ENCODE measurements around the gene AQP12B. TPM values are rescaled to one million over a fixed set of nuclear protein-coding genes. Genes with fewer than 3 reads are reported as not detected.

The AQP12B gene
- polyA plus RNA-seq, 1 of the 3 experiments (the other 2 are of a cell fraction) = not detected

GRCh38 chr2:240642061-240642805, 40.5 kb downstream of the AQP12B start (continued):
- no peak for TF ChIP-seq REST (IDR thresholded peaks at IDR 0.05; ENCODE audit: low read depth, low read length)
- TF ChIP-seq MXI1 (IDR thresholded peaks at IDR 0.05; ENCODE audit: low read depth, low read length) = no peak
- TF ChIP-seq MAX (IDR thresholded peaks at IDR 0.05; ENCODE audit: low read depth) = no peak
- TF ChIP-seq PBX3 (IDR thresholded peaks at IDR 0.05) = no peak
- no peak for TF ChIP-seq RAD21 (IDR thresholded peaks at IDR 0.05; ENCODE audit: low read length)
- no peak for TF ChIP-seq RFX5 (IDR thresholded peaks at IDR 0.05; ENCODE audit: low read length)
- TF ChIP-seq MEF2A (IDR thresholded peaks at IDR 0.05; ENCODE audit: borderline replicate concordance, low read depth) = no peak
- no peak for TF ChIP-seq SIN3A (IDR thresholded peaks at IDR 0.05; ENCODE audit: borderline replicate concordance, low read depth, low read length)

GRCh38 chr2:240640939-240641338, 41.7 kb downstream of the AQP12B start:
- H3K4me3 ChIP-seq (ENCODE audit: low read depth in 2 of 2, low read length in 1 of 2) = no peak overlapping the region; a peak in 1 of 4 replicates
- no peak overlapping the region for H3K4me2 ChIP-seq
- no peaks in the 10 kb centered on the region for H3K9me3 ChIP-seq
- POLR2A ChIA-PET = no interaction called here
- DNase-seq = peak; percentile 85
- H3K9me2 ChIP-seq = no peaks in the 10 kb centered on the region
- H3K4me1 ChIP-seq (ENCODE audit: control insufficient read depth in 1 of 2, insufficient read depth in 2 of 2, low read depth in 1 of 2, low read length in 1 of 2) = no peaks in the 10 kb centered on the region; a peak in 1 of 4 replicates
- no peak for TF ChIP-seq GABPA (IDR thresholded peaks at IDR 0.05; ENCODE audit: low read depth)
- TF ChIP-seq SMC3 (IDR thresholded peaks at IDR 0.05; ENCODE audit: low read depth, low read length) = peak; percentile 19; the same call in 1 of the 2 replicates
- TF ChIP-seq MXI1 (IDR thresholded peaks at IDR 0.05; ENCODE audit: low read depth, low read length) = no peak
- TF ChIP-seq ZBTB33 (IDR thresholded peaks at IDR 0.05; ENCODE audit: borderline replicate concordance, low read depth) = no peak
- TF ChIP-seq RAD21 (IDR thresholded peaks at IDR 0.05; ENCODE audit: low read length) = peak; percentile 43
- no peak for TF ChIP-seq FOXJ3 (CRISPR knock-in tag; IDR thresholded peaks at IDR 0.05)
- H4K20me1 ChIP-seq (ENCODE audit: insufficient read depth) = no peaks in the 10 kb centered on the region
- no peaks in the 10 kb centered on the region for H3F3A ChIP-seq (replicated peaks; ENCODE audit: insufficient read depth)
- CTCF ChIA-PET = interaction anchor here (0.6 to 1.3 kb wide), 9 partner anchors 9 to 263 kb away, joined by 3 to 8 read pairs (median 4); no protein-coding TSS in a partner anchor
- H3K36me3 ChIP-seq (replicated peaks in 1 of 2; ENCODE audit: control insufficient read depth in 1 of 2, insufficient read depth in 2 of 2, low read length in 1 of 2) = no peaks in the 10 kb centered on the region
- H3K27ac ChIP-seq (ENCODE audit: low read depth in 2 of 2, low read length in 1 of 2) = no peak overlapping the region
- no peak overlapping the region for H3K9ac ChIP-seq
- no peaks in the 10 kb centered on the region for H3K79me2 ChIP-seq (ENCODE audit: insufficient read depth)
- H2AFZ ChIP-seq (ENCODE audit: low read depth) = no peak overlapping the region
- H3K27me3 ChIP-seq (ENCODE audit: insufficient read depth) = no peaks in the 10 kb centered on the region
- 17% methylated on average over 10 of the region's 16 CpGs for WGBS (ENCODE audit: low lambda C conversion rate)

Data from SK-N-SH (cell line).